GM21447 (cell line): ENCODE results near the gene ZFP62.

Source experiments
- ATAC-seq: cut with Tn5 transposase; IDR thresholded peaks from one replicate; pipeline ENCODE4 v1.9.1; 2021; ENCODE audit not compliant: unreplicated experiment

The ZFP62 gene

GRCh38 chr5:180811623-180812124 is 49.4 kb downstream of the ZFP62 start:
- no peak for ATAC-seq

GRCh38 chr5:180810959-180811622 is 50.0 kb downstream of the ZFP62 start:
- ATAC-seq, result no peak

GRCh38 chr5:180810210-180810958 is 50.7 kb downstream of the ZFP62 start:
- ATAC-seq, result peak; percentile 59

GRCh38 chr5:180809403-180810209 is 51.5 kb downstream of the ZFP62 start:
- peak; percentile 52 for ATAC-seq

- ATAC-seq, result no peak
Measured at GRCh38 chr5:180808461-180809000, 52.5 kb downstream of the ZFP62 start.

GRCh38 chr5:180807654-180808414 is 53.2 kb downstream of the ZFP62 start:
- ATAC-seq, result no peak

- ATAC-seq, result no peak
Measured at GRCh38 chr5:180807046-180807445, 54.0 kb downstream of the ZFP62 start.

GRCh38 chr5:180806351-180807011 is 54.6 kb downstream of the ZFP62 start:
- no peak for ATAC-seq

GRCh38 chr5:180804129-180804618 is 56.9 kb downstream of the ZFP62 start:
- no peak for ATAC-seq

- ATAC-seq, result peak; percentile 64
Measured at GRCh38 chr5:180803181-180804128, 57.6 kb downstream of the ZFP62 start.

- ATAC-seq, result peak; percentile 23
Measured at GRCh38 chr5:180802325-180803180, 58.5 kb downstream of the ZFP62 start, which contains the start of gene MGAT1. Gene MGAT1, minus strand, starts transcription at chr5:180802806. Its CDS starts 9,835 bp downstream, at chr5:180792971.

GRCh38 chr5:180801596-180802324 is 59.3 kb downstream of the ZFP62 start:
- no peak for ATAC-seq

GRCh38 chr5:180799902-180800801 is 60.9 kb downstream of the ZFP62 start:
- ATAC-seq, result no peak

- ATAC-seq, result no peak
Measured at GRCh38 chr5:180799194-180799593, 61.9 kb downstream of the ZFP62 start.

GRCh38 chr5:180798193-180798592 is 62.9 kb downstream of the ZFP62 start:
- no peak for ATAC-seq
